ENCODE data around the gene BCHE.

DNA sequence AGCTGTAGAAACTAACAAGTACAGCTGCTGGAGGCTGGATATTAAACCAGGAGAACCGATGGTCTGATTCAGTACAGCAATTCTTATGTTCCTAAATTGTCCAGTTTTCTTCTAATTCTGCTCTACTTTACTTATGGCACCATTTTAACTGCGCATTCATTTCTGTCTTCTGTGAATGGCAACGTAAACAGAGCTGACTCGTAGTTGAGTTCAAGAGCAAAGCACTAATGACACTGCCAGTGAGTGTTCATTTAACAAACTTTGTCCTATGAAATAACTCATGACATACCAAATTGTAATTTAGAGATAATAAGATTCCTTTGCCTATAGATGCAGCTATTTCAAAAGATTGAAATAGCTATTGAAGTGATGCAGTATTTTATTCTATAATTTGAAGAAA, 48.7 kb downstream of the BCHE start:
- TF ChIP-seq, protein P1, sequence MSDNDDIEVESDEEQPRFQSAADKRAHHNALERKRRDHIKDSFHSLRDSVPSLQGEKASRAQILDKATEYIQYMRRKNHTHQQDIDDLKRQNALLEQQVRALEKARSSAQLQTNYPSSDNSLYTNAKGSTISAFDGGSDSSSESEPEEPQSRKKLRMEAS (CRISPR knock-in tag; IDR thresholded peaks at IDR 0.05): no peak
- no peak for TF ChIP-seq ZNF317 (CRISPR knock-in tag; IDR thresholded peaks at IDR 0.05; ENCODE audit: borderline replicate concordance, low read depth)
- TF ChIP-seq ZNF263 (CRISPR knock-in tag; IDR thresholded peaks at IDR 0.05; ENCODE audit: low read depth): no peak
- TF ChIP-seq, protein P2, sequence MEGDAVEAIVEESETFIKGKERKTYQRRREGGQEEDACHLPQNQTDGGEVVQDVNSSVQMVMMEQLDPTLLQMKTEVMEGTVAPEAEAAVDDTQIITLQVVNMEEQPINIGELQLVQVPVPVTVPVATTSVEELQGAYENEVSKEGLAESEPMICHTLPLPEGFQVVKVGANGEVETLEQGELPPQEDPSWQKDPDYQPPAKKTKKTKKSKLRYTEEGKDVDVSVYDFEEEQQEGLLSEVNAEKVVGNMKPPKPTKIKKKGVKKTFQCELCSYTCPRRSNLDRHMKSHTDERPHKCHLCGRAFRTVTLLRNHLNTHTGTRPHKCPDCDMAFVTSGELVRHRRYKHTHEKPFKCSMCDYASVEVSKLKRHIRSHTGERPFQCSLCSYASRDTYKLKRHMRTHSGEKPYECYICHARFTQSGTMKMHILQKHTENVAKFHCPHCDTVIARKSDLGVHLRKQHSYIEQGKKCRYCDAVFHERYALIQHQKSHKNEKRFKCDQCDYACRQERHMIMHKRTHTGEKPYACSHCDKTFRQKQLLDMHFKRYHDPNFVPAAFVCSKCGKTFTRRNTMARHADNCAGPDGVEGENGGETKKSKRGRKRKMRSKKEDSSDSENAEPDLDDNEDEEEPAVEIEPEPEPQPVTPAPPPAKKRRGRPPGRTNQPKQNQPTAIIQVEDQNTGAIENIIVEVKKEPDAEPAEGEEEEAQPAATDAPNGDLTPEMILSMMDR (IDR thresholded peaks at IDR 0.05): no peak
- no peak for TF ChIP-seq ZNF232 (CRISPR knock-in tag; IDR thresholded peaks at IDR 0.05)
- TF ChIP-seq, protein P3, sequence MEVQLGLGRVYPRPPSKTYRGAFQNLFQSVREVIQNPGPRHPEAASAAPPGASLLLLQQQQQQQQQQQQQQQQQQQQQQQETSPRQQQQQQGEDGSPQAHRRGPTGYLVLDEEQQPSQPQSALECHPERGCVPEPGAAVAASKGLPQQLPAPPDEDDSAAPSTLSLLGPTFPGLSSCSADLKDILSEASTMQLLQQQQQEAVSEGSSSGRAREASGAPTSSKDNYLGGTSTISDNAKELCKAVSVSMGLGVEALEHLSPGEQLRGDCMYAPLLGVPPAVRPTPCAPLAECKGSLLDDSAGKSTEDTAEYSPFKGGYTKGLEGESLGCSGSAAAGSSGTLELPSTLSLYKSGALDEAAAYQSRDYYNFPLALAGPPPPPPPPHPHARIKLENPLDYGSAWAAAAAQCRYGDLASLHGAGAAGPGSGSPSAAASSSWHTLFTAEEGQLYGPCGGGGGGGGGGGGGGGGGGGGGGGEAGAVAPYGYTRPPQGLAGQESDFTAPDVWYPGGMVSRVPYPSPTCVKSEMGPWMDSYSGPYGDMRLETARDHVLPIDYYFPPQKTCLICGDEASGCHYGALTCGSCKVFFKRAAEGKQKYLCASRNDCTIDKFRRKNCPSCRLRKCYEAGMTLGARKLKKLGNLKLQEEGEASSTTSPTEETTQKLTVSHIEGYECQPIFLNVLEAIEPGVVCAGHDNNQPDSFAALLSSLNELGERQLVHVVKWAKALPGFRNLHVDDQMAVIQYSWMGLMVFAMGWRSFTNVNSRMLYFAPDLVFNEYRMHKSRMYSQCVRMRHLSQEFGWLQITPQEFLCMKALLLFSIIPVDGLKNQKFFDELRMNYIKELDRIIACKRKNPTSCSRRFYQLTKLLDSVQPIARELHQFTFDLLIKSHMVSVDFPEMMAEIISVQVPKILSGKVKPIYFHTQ (CRISPR knock-in tag; IDR thresholded peaks at IDR 0.05): no peak
- no peak for TF ChIP-seq ATF1 (CRISPR knock-in tag; IDR thresholded peaks at IDR 0.05)
- TF ChIP-seq RELA (CRISPR knock-in tag; IDR thresholded peaks at IDR 0.05; ENCODE audit: borderline replicate concordance): no peak
- no peak for TF ChIP-seq JUN (CRISPR knock-in tag; IDR thresholded peaks at IDR 0.05)
- TF ChIP-seq CREM (CRISPR knock-in tag; IDR thresholded peaks at IDR 0.05): no peak
- TF ChIP-seq, protein P4, sequence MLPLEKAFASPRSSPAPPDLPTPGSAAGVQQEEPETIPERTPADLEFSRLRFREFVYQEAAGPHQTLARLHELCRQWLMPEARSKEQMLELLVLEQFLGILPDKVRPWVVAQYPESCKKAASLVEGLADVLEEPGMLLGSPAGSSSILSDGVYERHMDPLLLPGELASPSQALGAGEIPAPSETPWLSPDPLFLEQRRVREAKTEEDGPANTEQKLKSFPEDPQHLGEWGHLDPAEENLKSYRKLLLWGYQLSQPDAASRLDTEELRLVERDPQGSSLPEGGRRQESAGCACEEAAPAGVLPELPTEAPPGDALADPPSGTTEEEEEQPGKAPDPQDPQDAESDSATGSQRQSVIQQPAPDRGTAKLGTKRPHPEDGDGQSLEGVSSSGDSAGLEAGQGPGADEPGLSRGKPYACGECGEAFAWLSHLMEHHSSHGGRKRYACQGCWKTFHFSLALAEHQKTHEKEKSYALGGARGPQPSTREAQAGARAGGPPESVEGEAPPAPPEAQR (CRISPR knock-in tag; IDR thresholded peaks at IDR 0.05): no peak
